Activated B cell treated with CpG ODN at 0.5 μM for 24 hours (primary cell): ENCODE results near the gene IGFALS. TPM values are rescaled to one million over a fixed set of nuclear protein-coding genes. Genes with fewer than 3 reads are reported as not detected.

ENCODE experiments used
- ATAC-seq: fragments of 200-7000 bp; cut with Tn5 transposase; one replicate; pipeline ENCODE4 v1.10.0; 2021; ENCODE audit warnings: low read depth, mild to moderate bottlenecking, moderate library complexity
- CTCF ChIA-PET: fragments of 350-600 bp; sonication (Branson Sonifier 250); formaldehyde crosslinking; loops from one replicate; lab custom pipeline; 2021; ENCODE audit warnings: antibody characterized with exemption; lab: Charles Lee
- POLR2A ChIA-PET: fragments of 350-600 bp; sonication (Branson Sonifier 250); formaldehyde crosslinking; loops from one replicate; lab custom pipeline; 2021; ENCODE audit warnings: antibody characterized with exemption; lab: Charles Lee
- DNase-seq: peaks from one replicate; pipeline ENCODE4 v3.0.0; 2022
- H3K27ac Mint-ChIP-seq: one replicate; pipeline ENCODE4 v1.8.0; 2020; ENCODE audit warnings: mixed read lengths
- H3K27me3 Mint-ChIP-seq: one replicate; pipeline ENCODE4 v1.8.0; 2021; ENCODE audit warnings: mixed read lengths
- H3K36me3 Mint-ChIP-seq: one replicate; pipeline ENCODE4 v1.8.0; 2021; ENCODE audit warnings: low read depth, mixed read lengths
- H3K4me1 Mint-ChIP-seq: one replicate; pipeline ENCODE4 v1.8.0; 2021; ENCODE audit warnings: mixed read lengths
- H3K4me3 Mint-ChIP-seq: one replicate; pipeline ENCODE4 v1.8.0; 2020; ENCODE audit warnings: mild to moderate bottlenecking, mixed read lengths
- H3K9me3 Mint-ChIP-seq: one replicate; pipeline ENCODE4 v1.8.0; 2020; ENCODE audit warnings: mixed read lengths
- CTCF ChIP-seq: fragments of 200-600 bp; IDR thresholded peaks from one replicate; pipeline ENCODE4 v1.8.0; 2022; ENCODE audit warnings: antibody characterized with exemption, mild to moderate bottlenecking
- intact Hi-C: fragments of 100-400 bp; cut with micrococcal nuclease; formaldehyde crosslinking; loops from one replicate; pipeline ENCODE4 v1.15.1; 2024
- total RNA-seq: library from RNA; stranded (reverse); gene quantifications from 2 replicates; pipeline ENCODE4 v1.2.3, GENCODE V29; 2022

IGFALS gene
- total RNA-seq, 1 donor from 2014 or later: not detected

- Mint-ChIP-seq H3K9me3 (no peaks in the 10 kb centered on the region), H3K4me3 (no peak overlapping the region), H3K36me3 (peaks cover 31% of the 10 kb centered on the region), H3K27me3 (no peaks in the 10 kb centered on the region), H3K4me1 (peaks cover 10% of the 10 kb centered on the region), H3K27ac (no peak overlapping the region)
- no peak for TF ChIP-seq CTCF
- ChIA-PET POLR2A (no interaction called here), CTCF (no interaction called here)
- DNase-seq (no peak), ATAC-seq (no peak)
- intact Hi-C loops: no loop called here
Observed at GRCh38 chr16:1820096-1820945, 26.8 kb upstream of the IGFALS start.

GRCh38 chr16:1819611-1820010 lies 26.1 kb upstream of the IGFALS start:
- intact Hi-C loops: no loop called here
- no peak for TF ChIP-seq CTCF
- ChIA-PET CTCF (no interaction called here), POLR2A (no interaction called here)
- DNase-seq (no peak), ATAC-seq (no peak)
- Mint-ChIP-seq H3K27ac (peak overlapping the region; percentile 7), H3K9me3 (no peaks in the 10 kb centered on the region), H3K4me3 (no peak overlapping the region), H3K4me1 (peaks cover 7% of the 10 kb centered on the region), H3K36me3 (peaks cover 36% of the 10 kb centered on the region), H3K27me3 (no peaks in the 10 kb centered on the region)

- Mint-ChIP-seq H3K4me1 (peaks cover 3% of the 10 kb centered on the region), H3K9me3 (no peaks in the 10 kb centered on the region), H3K4me3 (no peak overlapping the region), H3K27me3 (no peaks in the 10 kb centered on the region), H3K36me3 (peaks cover 37% of the 10 kb centered on the region), H3K27ac (peak overlapping the region; percentile 7)
- intact Hi-C loops: no loop called here
- no peak for ATAC-seq
- CTCF ChIA-PET: no interaction called here
- no peak for TF ChIP-seq CTCF
- POLR2A ChIA-PET: no interaction called here
- no peak for DNase-seq
Observed at GRCh38 chr16:1818873-1819525, 25.5 kb upstream of the IGFALS start.

- no peak for TF ChIP-seq CTCF
- intact Hi-C loops: no loop called here
- no peak for ATAC-seq
- Mint-ChIP-seq H3K27ac (no peak overlapping the region), H3K9me3 (no peaks in the 10 kb centered on the region), H3K36me3 (peaks cover 43% of the 10 kb centered on the region), H3K27me3 (no peaks in the 10 kb centered on the region), H3K4me3 (no peak overlapping the region), H3K4me1 (no peaks in the 10 kb centered on the region)
- DNase-seq: no peak
- POLR2A ChIA-PET: no interaction called here
- CTCF ChIA-PET: no interaction called here
Observed at GRCh38 chr16:1818204-1818872, 24.8 kb upstream of the IGFALS start.

GRCh38 chr16:1817716-1818115 lies 24.2 kb upstream of the IGFALS start:
- intact Hi-C loops: no loop called here
- Mint-ChIP-seq H3K36me3 (peaks cover 48% of the 10 kb centered on the region), H3K4me3 (no peak overlapping the region), H3K27ac (no peak overlapping the region), H3K4me1 (no peaks in the 10 kb centered on the region), H3K9me3 (no peaks in the 10 kb centered on the region), H3K27me3 (no peaks in the 10 kb centered on the region)
- no peak for DNase-seq
- POLR2A ChIA-PET: no interaction called here
- TF ChIP-seq CTCF: no peak
- no peak for ATAC-seq
- CTCF ChIA-PET: no interaction called here
